Measurements from ENCODE around the gene NEUROD6. TPM values are rescaled to one million over a fixed set of nuclear protein-coding genes. Genes with fewer than 3 reads are reported as not detected.

The NEUROD6 gene
- total RNA-seq, 1 donor from 2014 or later: not detected

DNA sequence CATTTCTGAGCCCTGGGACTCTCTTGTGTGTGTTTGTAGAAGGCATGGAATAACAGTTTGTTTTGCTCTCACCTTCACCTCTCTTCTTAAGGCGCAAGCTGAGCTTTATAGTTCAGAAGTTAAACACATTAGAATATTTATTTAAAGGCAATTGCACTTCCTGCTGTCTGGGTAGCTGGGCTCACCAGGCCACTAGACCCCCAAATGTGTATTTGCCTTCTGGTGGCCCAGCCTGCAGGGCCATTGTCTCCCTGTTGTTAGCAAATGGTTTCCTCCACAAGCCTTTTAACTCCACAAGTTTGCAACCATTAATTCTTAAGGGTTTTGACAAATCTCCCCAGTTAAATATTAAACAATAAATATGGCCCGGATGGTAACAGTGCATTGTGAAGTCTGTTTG lies 31.1 kb upstream of the NEUROD6 start:
- Mint-ChIP-seq H3K9me3 (ENCODE audit: unreplicated experiment) (no peaks in the 10 kb centered on the region), H3K27me3 (ENCODE audit: unreplicated experiment) (peaks cover 27% of the 10 kb centered on the region), H3K27ac (ENCODE audit: unreplicated experiment) (no peak overlapping the region), H3K36me3 (ENCODE audit: unreplicated experiment) (no peaks in the 10 kb centered on the region), H3K4me3 (ENCODE audit: unreplicated experiment) (no peak overlapping the region), H3K4me1 (ENCODE audit: unreplicated experiment) (no peaks in the 10 kb centered on the region)
- TF ChIP-seq, protein P1, sequence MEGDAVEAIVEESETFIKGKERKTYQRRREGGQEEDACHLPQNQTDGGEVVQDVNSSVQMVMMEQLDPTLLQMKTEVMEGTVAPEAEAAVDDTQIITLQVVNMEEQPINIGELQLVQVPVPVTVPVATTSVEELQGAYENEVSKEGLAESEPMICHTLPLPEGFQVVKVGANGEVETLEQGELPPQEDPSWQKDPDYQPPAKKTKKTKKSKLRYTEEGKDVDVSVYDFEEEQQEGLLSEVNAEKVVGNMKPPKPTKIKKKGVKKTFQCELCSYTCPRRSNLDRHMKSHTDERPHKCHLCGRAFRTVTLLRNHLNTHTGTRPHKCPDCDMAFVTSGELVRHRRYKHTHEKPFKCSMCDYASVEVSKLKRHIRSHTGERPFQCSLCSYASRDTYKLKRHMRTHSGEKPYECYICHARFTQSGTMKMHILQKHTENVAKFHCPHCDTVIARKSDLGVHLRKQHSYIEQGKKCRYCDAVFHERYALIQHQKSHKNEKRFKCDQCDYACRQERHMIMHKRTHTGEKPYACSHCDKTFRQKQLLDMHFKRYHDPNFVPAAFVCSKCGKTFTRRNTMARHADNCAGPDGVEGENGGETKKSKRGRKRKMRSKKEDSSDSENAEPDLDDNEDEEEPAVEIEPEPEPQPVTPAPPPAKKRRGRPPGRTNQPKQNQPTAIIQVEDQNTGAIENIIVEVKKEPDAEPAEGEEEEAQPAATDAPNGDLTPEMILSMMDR (IDR thresholded peaks at IDR 0.05): no peak
- DNase-seq (ENCODE audit: extremely low spot score, unreplicated experiment): no peak

DNA sequence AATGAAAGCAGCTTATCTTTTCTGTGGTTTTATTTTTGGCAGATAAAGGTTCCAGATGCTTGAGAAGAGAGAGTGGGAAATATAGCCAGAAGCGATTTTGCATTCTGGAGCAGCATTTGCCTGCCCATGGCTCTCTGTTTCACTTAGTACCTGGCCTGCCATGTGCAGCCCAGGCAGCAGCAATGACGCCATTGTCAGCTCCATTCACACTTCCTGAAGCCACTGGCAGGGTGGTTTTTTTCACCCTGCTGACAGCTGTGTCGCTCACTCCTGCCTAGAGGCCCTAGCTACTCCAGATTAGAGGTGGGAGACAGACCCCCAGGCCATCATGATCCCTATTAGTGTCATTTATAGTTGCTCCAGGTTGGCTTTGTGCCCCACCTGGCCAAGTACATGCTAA lies 30.1 kb upstream of the NEUROD6 start:
- H3K27me3 Mint-ChIP-seq (ENCODE audit: unreplicated experiment): peaks cover 32% of the 10 kb centered on the region

DNA sequence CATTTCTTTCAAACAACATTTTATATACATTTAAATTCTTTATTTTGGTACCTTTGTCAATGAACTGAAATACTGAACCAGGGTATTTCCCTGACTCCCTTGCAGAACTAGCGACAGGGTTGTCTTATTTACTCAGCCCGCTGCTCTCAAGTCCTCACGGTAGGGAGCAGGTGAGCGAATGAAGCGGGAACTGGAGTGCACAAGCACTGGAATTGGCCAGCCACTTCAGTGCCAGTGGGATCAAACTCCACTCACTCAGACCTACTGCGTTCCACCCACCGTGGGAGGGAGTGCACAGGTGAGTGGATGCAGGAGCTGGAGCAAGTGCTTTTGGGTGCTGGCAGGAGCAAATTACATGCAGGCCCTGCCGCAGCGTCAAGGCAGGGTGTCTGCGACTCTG lies 28.1 kb upstream of the NEUROD6 start:
- Mint-ChIP-seq H3K4me3 (ENCODE audit: unreplicated experiment) (no peak overlapping the region), H3K27me3 (ENCODE audit: unreplicated experiment) (peaks cover 38% of the 10 kb centered on the region), H3K4me1 (ENCODE audit: unreplicated experiment) (no peaks in the 10 kb centered on the region), H3K27ac (ENCODE audit: unreplicated experiment) (no peak overlapping the region), H3K9me3 (ENCODE audit: unreplicated experiment) (no peaks in the 10 kb centered on the region), H3K36me3 (ENCODE audit: unreplicated experiment) (no peaks in the 10 kb centered on the region)
- TF ChIP-seq, protein P1 (IDR thresholded peaks at IDR 0.05): no peak
- no peak for DNase-seq (ENCODE audit: extremely low spot score, unreplicated experiment)

More for the DNA sequence above, 30.1 kb upstream of the NEUROD6 start:
- H3K9me3 Mint-ChIP-seq (ENCODE audit: unreplicated experiment): no peaks in the 10 kb centered on the region
- DNase-seq (ENCODE audit: extremely low spot score, unreplicated experiment): no peak
- no peak overlapping the region for H3K4me3 Mint-ChIP-seq (ENCODE audit: unreplicated experiment)
- H3K4me1 Mint-ChIP-seq (ENCODE audit: unreplicated experiment): no peaks in the 10 kb centered on the region
- TF ChIP-seq, protein P1 (IDR thresholded peaks at IDR 0.05): no peak
- no peaks in the 10 kb centered on the region for H3K36me3 Mint-ChIP-seq (ENCODE audit: unreplicated experiment)
- H3K27ac Mint-ChIP-seq (ENCODE audit: unreplicated experiment): no peak overlapping the region

DNA sequence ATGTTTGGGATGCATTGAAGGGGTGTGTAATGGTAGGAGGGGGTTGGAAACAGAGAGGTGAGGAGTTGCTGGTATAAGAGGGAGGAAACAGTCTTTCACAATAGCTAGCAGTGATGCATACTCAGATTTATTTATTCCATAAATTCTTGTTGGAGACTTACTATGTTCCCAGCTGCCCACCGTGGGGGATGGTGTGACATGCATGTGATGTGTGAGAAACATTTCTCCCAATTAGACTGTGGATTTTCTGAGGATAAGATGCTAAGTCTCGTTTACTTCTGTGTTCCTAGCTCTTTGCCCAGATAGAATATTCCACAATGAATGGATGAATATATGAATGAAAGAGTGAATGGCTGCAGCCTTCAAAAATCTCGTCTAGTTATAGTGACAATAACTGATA lies 23.0 kb upstream of the NEUROD6 start:
- TF ChIP-seq, protein P1 (IDR thresholded peaks at IDR 0.05): no peak
- no peak overlapping the region for H3K4me3 Mint-ChIP-seq (ENCODE audit: unreplicated experiment)
- H3K27me3 Mint-ChIP-seq (ENCODE audit: unreplicated experiment): peaks cover 31% of the 10 kb centered on the region
- no peak for DNase-seq (ENCODE audit: extremely low spot score, unreplicated experiment)
- no peak overlapping the region for H3K27ac Mint-ChIP-seq (ENCODE audit: unreplicated experiment)
- no peaks in the 10 kb centered on the region for H3K9me3 Mint-ChIP-seq (ENCODE audit: unreplicated experiment)
- H3K4me1 Mint-ChIP-seq (ENCODE audit: unreplicated experiment): no peaks in the 10 kb centered on the region
- no peaks in the 10 kb centered on the region for H3K36me3 Mint-ChIP-seq (ENCODE audit: unreplicated experiment)

DNA sequence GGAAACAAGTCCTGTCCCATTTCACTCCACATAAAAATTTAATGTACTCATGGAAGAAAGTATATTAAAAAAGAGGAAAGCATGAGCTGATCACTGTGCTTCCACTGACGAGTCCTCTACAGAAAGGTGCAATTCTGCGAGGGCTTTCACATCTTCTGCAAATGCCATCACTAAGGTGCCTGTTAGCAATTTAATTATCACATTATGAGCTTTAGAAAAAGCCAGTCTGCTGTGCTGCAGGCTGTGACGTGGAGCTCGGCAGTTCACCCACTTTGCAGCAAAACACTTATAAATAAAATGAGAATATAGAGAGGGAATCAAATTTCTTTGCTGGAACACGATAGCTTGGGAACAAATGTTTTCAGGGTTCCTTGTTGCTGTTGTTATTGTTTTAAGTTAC lies 22.5 kb upstream of the NEUROD6 start:
- TF ChIP-seq, protein P1 (IDR thresholded peaks at IDR 0.05): no peak
- H3K27me3 Mint-ChIP-seq (ENCODE audit: unreplicated experiment): peaks cover 26% of the 10 kb centered on the region
- H3K36me3 Mint-ChIP-seq (ENCODE audit: unreplicated experiment): no peaks in the 10 kb centered on the region
- no peak overlapping the region for H3K4me3 Mint-ChIP-seq (ENCODE audit: unreplicated experiment)
- no peaks in the 10 kb centered on the region for H3K4me1 Mint-ChIP-seq (ENCODE audit: unreplicated experiment)
- no peaks in the 10 kb centered on the region for H3K9me3 Mint-ChIP-seq (ENCODE audit: unreplicated experiment)
- no peak overlapping the region for H3K27ac Mint-ChIP-seq (ENCODE audit: unreplicated experiment)
- DNase-seq (ENCODE audit: extremely low spot score, unreplicated experiment): no peak
